ENCODE measurements around the gene DHRS7B.
"Not testable (repeated sequence)": the region's sequence is repeated elsewhere in the genome, so short reads cannot be mapped to it uniquely, and the experiment has no call there.

Gene DHRS7B

DNA sequence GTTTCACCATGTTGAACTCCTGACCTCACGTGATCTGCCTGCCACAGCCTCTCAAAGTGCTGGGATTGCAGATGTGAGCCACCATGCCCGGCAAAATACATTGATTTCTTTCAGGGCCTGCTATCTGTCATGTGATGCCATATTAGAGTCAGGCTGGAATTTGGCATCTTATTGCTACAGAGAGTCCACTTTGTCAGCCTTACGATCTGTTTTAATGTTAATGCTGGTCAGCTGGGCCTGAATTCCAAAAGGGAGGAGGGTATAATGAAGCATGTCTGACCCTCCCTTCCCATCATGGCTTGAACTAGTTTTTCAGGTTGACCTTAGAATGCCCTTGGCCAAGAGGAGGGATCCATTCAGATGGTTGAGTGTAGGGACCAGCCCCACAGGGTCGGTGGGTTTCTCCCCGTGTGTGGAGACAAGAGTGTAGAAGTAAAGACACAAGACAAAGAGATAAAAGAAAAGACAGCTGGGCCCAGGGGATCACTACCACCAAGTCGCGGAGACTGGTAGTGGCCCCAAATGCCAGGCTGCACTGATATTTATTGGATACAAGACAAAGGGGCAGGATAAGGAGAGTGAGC lies 19.6 kb upstream of the DHRS7B start:
- H3K4me3 ChIP-seq (ENCODE audit: low read depth, low read length): not testable (repeated sequence)

- no peak overlapping the region for H3K4me3 ChIP-seq (ENCODE audit: low read depth, low read length)
Measured at GRCh38 chr17:21108651-21109050, 18.1 kb upstream of the DHRS7B start.

- no peak overlapping the region for H3K4me3 ChIP-seq (ENCODE audit: low read depth, low read length)
Measured at GRCh38 chr17:21113049-21113690, 13.6 kb upstream of the DHRS7B start.

- no peak overlapping the region for H3K4me3 ChIP-seq (ENCODE audit: low read depth, low read length)
Measured at GRCh38 chr17:21113716-21114115, 13.0 kb upstream of the DHRS7B start.

GRCh38 chr17:21114791-21115190 lies 12.0 kb upstream of the DHRS7B start:
- not testable (repeated sequence) for H3K4me3 ChIP-seq (ENCODE audit: low read depth, low read length)

DNA sequence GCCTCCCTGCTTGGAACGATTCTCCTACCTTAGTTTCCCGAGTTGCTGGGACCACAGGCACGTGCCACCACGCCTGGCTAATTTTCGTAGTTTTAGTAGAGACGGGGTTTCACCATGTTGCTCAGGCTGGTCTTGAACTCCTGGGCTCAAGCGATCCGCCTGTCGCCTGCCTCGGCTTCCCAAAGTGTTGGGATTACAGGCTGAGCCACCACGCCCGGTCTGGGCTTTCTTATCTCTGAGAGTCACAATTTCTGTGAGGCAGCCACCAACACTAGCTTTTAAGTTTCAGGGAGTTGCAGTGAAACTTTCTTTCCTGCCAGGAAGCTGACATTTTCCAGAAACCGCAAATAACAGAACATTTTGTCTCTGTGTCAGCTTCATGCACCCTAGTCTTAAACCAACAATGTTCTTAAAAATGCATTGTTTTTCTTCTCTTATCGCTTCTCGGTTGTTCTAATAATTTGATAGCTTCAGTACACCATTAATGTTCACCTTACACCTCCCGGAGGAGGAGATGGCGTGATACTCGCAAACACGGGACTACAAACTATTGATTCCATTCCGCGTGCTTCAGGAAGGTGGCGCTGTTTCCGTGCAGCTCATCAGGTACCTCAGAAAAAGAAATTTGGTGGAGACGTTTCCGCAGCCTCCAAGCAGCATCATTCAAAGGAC lies 7.4 kb upstream of the DHRS7B start:
- no peak overlapping the region for H3K4me3 ChIP-seq (ENCODE audit: low read depth, low read length)

GRCh38 chr17:21119919-21120249 lies 6.9 kb upstream of the DHRS7B start:
- H3K4me3 ChIP-seq (ENCODE audit: low read depth, low read length): no peak overlapping the region

DNA sequence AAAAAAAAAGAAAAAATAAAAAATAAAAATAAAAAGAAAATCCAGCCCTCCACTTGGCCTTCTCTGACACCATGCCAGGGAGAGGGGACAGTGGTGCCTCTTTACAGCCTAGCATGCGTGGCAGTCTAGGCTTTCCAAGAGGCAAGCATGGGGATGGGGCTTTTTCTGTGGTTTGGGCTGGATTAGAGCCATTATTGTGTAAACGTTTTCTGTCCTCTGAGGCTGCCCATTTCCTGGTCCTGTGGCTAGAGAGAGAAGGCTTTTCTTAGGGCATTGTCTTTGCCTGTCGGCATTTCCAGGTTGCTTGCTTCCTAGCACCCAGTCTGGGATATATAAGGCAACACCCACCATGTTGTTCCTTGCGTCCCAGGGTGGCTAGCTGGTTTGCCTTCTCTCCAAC lies 2.7 kb upstream of the DHRS7B start:
- H3K4me3 ChIP-seq (ENCODE audit: low read depth, low read length): no peak overlapping the region

GRCh38 chr17:21124517-21124916 lies 2.2 kb upstream of the DHRS7B start:
- H3K4me3 ChIP-seq (ENCODE audit: low read depth, low read length): not testable (repeated sequence)

- H3K4me3 ChIP-seq (ENCODE audit: low read depth, low read length): peak overlapping the region; percentile 86
Measured at GRCh38 chr17:21125862-21126261, 902 bp upstream of the DHRS7B start.

- peak overlapping the region; percentile 86 for H3K4me3 ChIP-seq (ENCODE audit: low read depth, low read length)
Measured at GRCh38 chr17:21127509-21128077, 829 bp downstream of the DHRS7B start.

DNA sequence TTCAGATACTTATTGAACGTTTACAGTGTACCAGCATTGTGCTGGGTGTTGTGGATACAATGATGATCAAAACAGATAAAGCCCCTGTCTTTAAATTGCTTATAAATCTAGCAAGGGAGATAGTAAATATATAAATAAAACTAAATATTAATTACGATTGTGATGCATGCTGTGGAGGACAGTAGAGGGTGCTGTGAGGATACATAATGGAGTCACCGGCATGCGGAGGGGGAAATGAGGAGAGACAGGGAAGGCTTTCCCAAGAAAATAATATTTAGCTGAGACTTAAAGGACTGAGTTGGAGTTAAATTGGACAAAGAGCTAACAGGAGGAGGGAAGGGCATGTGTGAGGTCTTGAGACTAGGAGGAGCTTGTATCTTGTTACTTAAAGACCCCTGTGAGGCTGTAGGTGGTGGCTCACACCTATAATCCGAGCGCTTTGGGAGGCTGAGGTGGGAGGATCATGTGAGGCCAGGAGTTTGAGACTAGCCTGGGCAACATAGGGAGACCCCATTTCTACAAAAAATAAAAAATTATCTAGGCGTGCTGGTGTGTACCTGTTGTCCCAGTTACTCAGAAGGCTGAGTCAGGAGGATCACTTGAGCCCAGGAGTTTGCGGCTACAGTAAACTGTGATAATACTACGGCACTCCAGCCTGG lies 2.4 kb downstream of the DHRS7B start:
- H3K4me3 ChIP-seq (ENCODE audit: low read depth, low read length): no peak overlapping the region

- H3K4me3 ChIP-seq (ENCODE audit: low read depth, low read length): no peak overlapping the region
Measured at GRCh38 chr17:21131137-21131536, 4.4 kb downstream of the DHRS7B start.

GRCh38 chr17:21132428-21132827 lies 5.7 kb downstream of the DHRS7B start:
- no peak overlapping the region for H3K4me3 ChIP-seq (ENCODE audit: low read depth, low read length)

- no peak overlapping the region for H3K4me3 ChIP-seq (ENCODE audit: low read depth, low read length)
Measured at GRCh38 chr17:21134559-21134958, 7.8 kb downstream of the DHRS7B start.

DNA sequence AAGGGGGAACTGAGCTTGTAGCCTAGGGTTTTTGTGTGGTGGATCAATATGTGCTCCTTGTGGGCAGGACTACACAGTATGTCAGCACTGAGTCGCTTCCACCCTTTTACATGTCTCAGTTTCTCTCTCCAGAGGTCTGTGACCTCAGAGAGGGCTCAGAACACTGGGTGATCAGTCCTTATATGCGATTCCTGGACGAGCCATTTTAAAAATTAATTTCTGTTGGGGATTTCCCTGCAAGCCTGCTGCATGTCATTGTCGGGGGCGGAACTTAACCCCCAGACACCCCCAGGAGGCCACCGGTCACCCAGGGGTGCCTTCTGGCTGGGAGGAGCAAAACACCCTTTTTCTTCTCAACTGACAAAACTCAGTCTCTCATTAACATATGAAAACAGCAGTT lies 14.1 kb downstream of the DHRS7B start:
- H3K4me3 ChIP-seq (ENCODE audit: low read depth, low read length): no peak overlapping the region

DNA sequence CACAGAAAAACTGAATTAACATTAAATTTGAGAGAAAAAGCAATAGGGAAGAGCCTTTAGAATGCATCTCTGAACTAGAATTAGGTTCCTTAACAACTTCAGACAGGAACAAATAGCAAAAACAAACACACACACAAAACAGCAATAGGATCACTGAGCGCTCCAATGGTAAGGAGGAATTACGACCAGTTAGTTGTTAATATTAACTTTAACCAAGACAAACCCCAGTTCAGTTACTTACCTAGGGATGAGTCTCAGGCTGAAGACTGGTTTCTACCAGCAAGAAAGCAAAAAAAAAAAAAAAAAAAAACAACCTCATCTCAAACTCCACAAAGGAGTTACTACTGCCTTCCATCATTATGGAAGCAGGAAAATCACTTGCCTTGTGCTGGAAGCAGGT lies 14.6 kb downstream of the DHRS7B start:
- no peak overlapping the region for H3K4me3 ChIP-seq (ENCODE audit: low read depth, low read length)

DNA sequence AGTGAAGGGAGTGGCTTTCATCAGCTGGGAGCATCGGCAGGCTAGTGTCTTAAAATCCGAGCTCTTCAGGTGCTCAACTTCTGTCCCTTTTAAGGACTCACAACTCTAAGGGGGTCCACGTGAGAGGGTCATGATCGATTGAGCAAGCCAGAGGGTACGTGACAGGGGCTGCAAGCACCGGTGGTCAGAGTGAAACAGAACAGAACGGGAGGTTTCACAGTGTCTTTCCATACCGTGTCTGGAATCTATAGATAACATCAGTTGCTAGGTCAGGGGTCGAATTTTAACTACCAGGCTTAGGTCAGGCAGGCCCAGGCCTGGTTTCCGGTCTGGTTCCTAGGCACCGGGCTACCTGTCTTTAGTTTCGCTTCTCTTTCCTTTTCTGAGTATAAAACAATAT lies 15.3 kb downstream of the DHRS7B start:
- H3K4me3 ChIP-seq (ENCODE audit: low read depth, low read length): not testable (repeated sequence)

GRCh38 chr17:21143695-21144094 lies 16.9 kb downstream of the DHRS7B start:
- no peak overlapping the region for H3K4me3 ChIP-seq (ENCODE audit: low read depth, low read length)

- not testable (repeated sequence) for H3K4me3 ChIP-seq (ENCODE audit: low read depth, low read length)
Measured at GRCh38 chr17:21144299-21144698, 17.5 kb downstream of the DHRS7B start.

GRCh38 chr17:21146362-21147015 lies 19.7 kb downstream of the DHRS7B start:
- H3K4me3 ChIP-seq (ENCODE audit: low read depth, low read length): no peak overlapping the region

Data from iPS-11a (cell line).